ENCODE results near the gene TIMM29.

Gene TIMM29

GRCh38 chr19:10894911-10895213, 33.7 kb upstream of the TIMM29 start:
- Histone ChIP-seq H3K4me2 (ENCODE audit: low read length) (no peak overlapping the region), H3K9ac (ENCODE audit: low read depth, low read length) (no peak overlapping the region), H3K4me1 (ENCODE audit: control insufficient read depth, insufficient read depth, low read length) (peaks cover 44% of the 10 kb centered on the region), H3K27me3 (ENCODE audit: control insufficient read depth, insufficient read depth, low read length) (no peaks in the 10 kb centered on the region), H3K36me3 (ENCODE audit: insufficient read depth, low read length) (no peaks in the 10 kb centered on the region), H3K9me3 (replicated peaks; ENCODE audit: low read length) (no peaks in the 10 kb centered on the region), H3K4me3 (ENCODE audit: low read length) (no peak overlapping the region)

- no peaks in the 10 kb centered on the region for H3K27me3 ChIP-seq (ENCODE audit: control insufficient read depth, insufficient read depth, low read length)
- no peak overlapping the region for H3K4me2 ChIP-seq (ENCODE audit: low read length)
- H3K9me3 ChIP-seq (replicated peaks; ENCODE audit: low read length), result no peaks in the 10 kb centered on the region
- peaks cover 44% of the 10 kb centered on the region for H3K4me1 ChIP-seq (ENCODE audit: control insufficient read depth, insufficient read depth, low read length)
- H3K9ac ChIP-seq (ENCODE audit: low read depth, low read length), result no peak overlapping the region
- no peak overlapping the region for H3K4me3 ChIP-seq (ENCODE audit: low read length)
- H3K36me3 ChIP-seq (ENCODE audit: insufficient read depth, low read length), result no peaks in the 10 kb centered on the region
These were observed 33.2 kb upstream of the TIMM29 start for GRCh38 chr19:10895363-10895762.

GRCh38 chr19:10895920-10896319, 32.7 kb upstream of the TIMM29 start:
- Histone ChIP-seq H3K9ac (ENCODE audit: low read depth, low read length) (no peak overlapping the region), H3K4me3 (ENCODE audit: low read length) (no peak overlapping the region), H3K4me1 (ENCODE audit: control insufficient read depth, insufficient read depth, low read length) (peaks cover 44% of the 10 kb centered on the region), H3K36me3 (ENCODE audit: insufficient read depth, low read length) (no peaks in the 10 kb centered on the region), H3K4me2 (ENCODE audit: low read length) (no peak overlapping the region), H3K9me3 (replicated peaks; ENCODE audit: low read length) (no peaks in the 10 kb centered on the region), H3K27me3 (ENCODE audit: control insufficient read depth, insufficient read depth, low read length) (no peaks in the 10 kb centered on the region)

GRCh38 chr19:10896851-10897526, 31.6 kb upstream of the TIMM29 start:
- Histone ChIP-seq H3K4me3 (ENCODE audit: low read length) (no peak overlapping the region), H3K9me3 (replicated peaks; ENCODE audit: low read length) (no peaks in the 10 kb centered on the region), H3K36me3 (ENCODE audit: insufficient read depth, low read length) (no peaks in the 10 kb centered on the region), H3K9ac (ENCODE audit: low read depth, low read length) (no peak overlapping the region), H3K4me2 (ENCODE audit: low read length) (no peak overlapping the region), H3K27me3 (ENCODE audit: control insufficient read depth, insufficient read depth, low read length) (no peaks in the 10 kb centered on the region), H3K4me1 (ENCODE audit: control insufficient read depth, insufficient read depth, low read length) (peaks cover 37% of the 10 kb centered on the region)

GRCh38 chr19:10898633-10899032, 30.0 kb upstream of the TIMM29 start:
- Histone ChIP-seq H3K4me1 (ENCODE audit: control insufficient read depth, insufficient read depth, low read length) (peaks cover 30% of the 10 kb centered on the region), H3K27me3 (ENCODE audit: control insufficient read depth, insufficient read depth, low read length) (no peaks in the 10 kb centered on the region), H3K9ac (ENCODE audit: low read depth, low read length) (no peak overlapping the region), H3K4me2 (ENCODE audit: low read length) (no peak overlapping the region), H3K9me3 (replicated peaks; ENCODE audit: low read length) (no peaks in the 10 kb centered on the region), H3K36me3 (ENCODE audit: insufficient read depth, low read length) (no peaks in the 10 kb centered on the region), H3K4me3 (ENCODE audit: low read length) (no peak overlapping the region)

- no peak overlapping the region for H3K4me3 ChIP-seq (ENCODE audit: low read length)
- no peaks in the 10 kb centered on the region for H3K9me3 ChIP-seq (replicated peaks; ENCODE audit: low read length)
- H3K4me2 ChIP-seq (ENCODE audit: low read length), result no peak overlapping the region
- H3K36me3 ChIP-seq (ENCODE audit: insufficient read depth, low read length), result no peaks in the 10 kb centered on the region
- peaks cover 24% of the 10 kb centered on the region for H3K4me1 ChIP-seq (ENCODE audit: control insufficient read depth, insufficient read depth, low read length)
- no peaks in the 10 kb centered on the region for H3K27me3 ChIP-seq (ENCODE audit: control insufficient read depth, insufficient read depth, low read length)
- H3K9ac ChIP-seq (ENCODE audit: low read depth, low read length), result no peak overlapping the region
These were observed 29.4 kb upstream of the TIMM29 start for GRCh38 chr19:10899151-10899653.

- Histone ChIP-seq H3K4me3 (ENCODE audit: low read length) (no peak overlapping the region), H3K9ac (ENCODE audit: low read depth, low read length) (no peak overlapping the region), H3K36me3 (ENCODE audit: insufficient read depth, low read length) (peaks cover 35% of the 10 kb centered on the region)
These were observed 20.7 kb upstream of the TIMM29 start for GRCh38 chr19:10907925-10908324.

GRCh38 chr19:10908380-10908960, 20.1 kb upstream of the TIMM29 start:
- no peak overlapping the region for H3K9ac ChIP-seq (ENCODE audit: low read depth, low read length)
- peaks cover 36% of the 10 kb centered on the region for H3K36me3 ChIP-seq (ENCODE audit: insufficient read depth, low read length)
- no peak overlapping the region for H3K4me3 ChIP-seq (ENCODE audit: low read length)
- H3K4me2 ChIP-seq (ENCODE audit: low read length), result no peak overlapping the region
- no peaks in the 10 kb centered on the region for H3K9me3 ChIP-seq (replicated peaks; ENCODE audit: low read length)
- H3K27me3 ChIP-seq (ENCODE audit: control insufficient read depth, insufficient read depth, low read length), result no peaks in the 10 kb centered on the region
- H3K4me1 ChIP-seq (ENCODE audit: control insufficient read depth, insufficient read depth, low read length), result no peaks in the 10 kb centered on the region

More at GRCh38 chr19:10907925-10908324, 20.7 kb upstream of the TIMM29 start:
- H3K4me1 ChIP-seq (ENCODE audit: control insufficient read depth, insufficient read depth, low read length), result no peaks in the 10 kb centered on the region
- no peaks in the 10 kb centered on the region for H3K27me3 ChIP-seq (ENCODE audit: control insufficient read depth, insufficient read depth, low read length)
- H3K9me3 ChIP-seq (replicated peaks; ENCODE audit: low read length), result no peaks in the 10 kb centered on the region
- H3K4me2 ChIP-seq (ENCODE audit: low read length), result no peak overlapping the region

- Histone ChIP-seq H3K4me1 (ENCODE audit: control insufficient read depth, insufficient read depth, low read length) (peaks cover 16% of the 10 kb centered on the region), H3K4me3 (ENCODE audit: low read length) (no peak overlapping the region), H3K27me3 (ENCODE audit: control insufficient read depth, insufficient read depth, low read length) (no peaks in the 10 kb centered on the region), H3K9me3 (replicated peaks; ENCODE audit: low read length) (no peaks in the 10 kb centered on the region), H3K36me3 (ENCODE audit: insufficient read depth, low read length) (peaks cover 49% of the 10 kb centered on the region), H3K4me2 (ENCODE audit: low read length) (no peak overlapping the region), H3K9ac (ENCODE audit: low read depth, low read length) (no peak overlapping the region)
These were observed 16.8 kb upstream of the TIMM29 start for GRCh38 chr19:10911579-10912363.

GRCh38 chr19:10912619-10913018, 16.0 kb upstream of the TIMM29 start:
- Histone ChIP-seq H3K4me2 (ENCODE audit: low read length) (no peak overlapping the region), H3K36me3 (ENCODE audit: insufficient read depth, low read length) (peaks cover 49% of the 10 kb centered on the region), H3K9me3 (replicated peaks; ENCODE audit: low read length) (no peaks in the 10 kb centered on the region), H3K4me1 (ENCODE audit: control insufficient read depth, insufficient read depth, low read length) (peaks cover 16% of the 10 kb centered on the region), H3K27me3 (ENCODE audit: control insufficient read depth, insufficient read depth, low read length) (no peaks in the 10 kb centered on the region), H3K9ac (ENCODE audit: low read depth, low read length) (no peak overlapping the region), H3K4me3 (ENCODE audit: low read length) (no peak overlapping the region)

GRCh38 chr19:10913716-10914340, 14.8 kb upstream of the TIMM29 start:
- Histone ChIP-seq H3K4me1 (ENCODE audit: control insufficient read depth, insufficient read depth, low read length) (peaks cover 16% of the 10 kb centered on the region), H3K27me3 (ENCODE audit: control insufficient read depth, insufficient read depth, low read length) (no peaks in the 10 kb centered on the region), H3K4me2 (ENCODE audit: low read length) (no peak overlapping the region), H3K9ac (ENCODE audit: low read depth, low read length) (no peak overlapping the region), H3K36me3 (ENCODE audit: insufficient read depth, low read length) (peaks cover 45% of the 10 kb centered on the region), H3K9me3 (replicated peaks; ENCODE audit: low read length) (no peaks in the 10 kb centered on the region), H3K4me3 (ENCODE audit: low read length) (no peak overlapping the region)

Measured in skeletal muscle satellite cell (primary cell).